ENCODE data around the gene IL1RAPL1. TPM values are rescaled to one million over a fixed set of nuclear protein-coding genes. Genes with fewer than 3 reads are reported as not detected.

IL1RAPL1 gene
- total RNA-seq, 1 donor from 2014 or later = 0.16 TPM

DNA sequence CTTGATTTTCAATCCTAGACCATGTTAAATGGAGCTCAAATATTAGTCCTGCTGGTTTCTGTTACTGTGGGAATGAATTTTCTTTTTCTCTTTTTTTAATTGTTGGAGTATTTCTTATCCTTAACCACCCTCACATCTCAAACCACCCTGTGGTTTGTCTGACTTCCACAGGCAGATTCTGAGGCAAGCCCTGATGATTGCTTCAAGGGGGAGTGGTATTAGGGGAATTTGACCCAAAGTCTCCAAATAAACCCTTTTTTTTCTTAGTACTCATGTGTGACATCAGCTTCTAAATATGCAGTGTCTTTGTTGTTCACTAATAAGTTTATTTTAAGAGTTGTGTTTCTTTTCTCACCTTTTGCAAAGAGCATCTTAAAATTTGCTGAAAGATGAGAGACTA, 810.3 kb downstream of the IL1RAPL1 start:
- H3K27me3 Mint-ChIP-seq (ENCODE audit: low read depth, unreplicated experiment) = no peaks in the 10 kb centered on the region
- TF ChIP-seq, protein P1, sequence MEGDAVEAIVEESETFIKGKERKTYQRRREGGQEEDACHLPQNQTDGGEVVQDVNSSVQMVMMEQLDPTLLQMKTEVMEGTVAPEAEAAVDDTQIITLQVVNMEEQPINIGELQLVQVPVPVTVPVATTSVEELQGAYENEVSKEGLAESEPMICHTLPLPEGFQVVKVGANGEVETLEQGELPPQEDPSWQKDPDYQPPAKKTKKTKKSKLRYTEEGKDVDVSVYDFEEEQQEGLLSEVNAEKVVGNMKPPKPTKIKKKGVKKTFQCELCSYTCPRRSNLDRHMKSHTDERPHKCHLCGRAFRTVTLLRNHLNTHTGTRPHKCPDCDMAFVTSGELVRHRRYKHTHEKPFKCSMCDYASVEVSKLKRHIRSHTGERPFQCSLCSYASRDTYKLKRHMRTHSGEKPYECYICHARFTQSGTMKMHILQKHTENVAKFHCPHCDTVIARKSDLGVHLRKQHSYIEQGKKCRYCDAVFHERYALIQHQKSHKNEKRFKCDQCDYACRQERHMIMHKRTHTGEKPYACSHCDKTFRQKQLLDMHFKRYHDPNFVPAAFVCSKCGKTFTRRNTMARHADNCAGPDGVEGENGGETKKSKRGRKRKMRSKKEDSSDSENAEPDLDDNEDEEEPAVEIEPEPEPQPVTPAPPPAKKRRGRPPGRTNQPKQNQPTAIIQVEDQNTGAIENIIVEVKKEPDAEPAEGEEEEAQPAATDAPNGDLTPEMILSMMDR (IDR thresholded peaks at IDR 0.05; ENCODE audit: insufficient read depth, low read depth, low read length) = no peak
- TF ChIP-seq EZH2 (IDR thresholded peaks at IDR 0.05; ENCODE audit: insufficient read depth, low read length) = no peak
- no peak overlapping the region for H3K27ac ChIP-seq (ENCODE audit: low read depth, low read length)
- DNase-seq (ENCODE audit: low read depth) = peak; percentile 85
- H3K9ac ChIP-seq (ENCODE audit: low read length) = no peak overlapping the region
- H3K4me2 ChIP-seq (ENCODE audit: low read length) = no peak overlapping the region
- no peaks in the 10 kb centered on the region for H3K79me2 ChIP-seq (ENCODE audit: insufficient read depth, low read length)
- no peak overlapping the region for H3K4me3 ChIP-seq (ENCODE audit: insufficient read depth, low read depth, low read length)
- H2AFZ ChIP-seq (ENCODE audit: low read depth, low read length) = no peak overlapping the region
- H3K4me1 ChIP-seq (ENCODE audit: insufficient read depth, low read length) = no peaks in the 10 kb centered on the region
- no peak overlapping the region for H3K4me3 Mint-ChIP-seq (ENCODE audit: unreplicated experiment)
- no peaks in the 10 kb centered on the region for H3K9me3 ChIP-seq (ENCODE audit: insufficient read depth, low read depth, low read length)
- peak overlapping the region; percentile 75 for H3K27ac Mint-ChIP-seq (ENCODE audit: unreplicated experiment)
- peaks cover 8% of the 10 kb centered on the region for H3K4me1 Mint-ChIP-seq (ENCODE audit: low read depth, unreplicated experiment)
- no peaks in the 10 kb centered on the region for H3K27me3 ChIP-seq (ENCODE audit: insufficient read depth, low read length)
- peaks cover 2% of the 10 kb centered on the region for H3K9me3 Mint-ChIP-seq (ENCODE audit: unreplicated experiment)
- no peaks in the 10 kb centered on the region for H3K36me3 ChIP-seq (ENCODE audit: insufficient read depth, low read length)
- FAIRE-seq = peak; percentile 5
- no peaks in the 10 kb centered on the region for H3K36me3 Mint-ChIP-seq (ENCODE audit: low read depth, unreplicated experiment)
- H4K20me1 ChIP-seq (ENCODE audit: insufficient read depth, low read length) = no peaks in the 10 kb centered on the region

DNA sequence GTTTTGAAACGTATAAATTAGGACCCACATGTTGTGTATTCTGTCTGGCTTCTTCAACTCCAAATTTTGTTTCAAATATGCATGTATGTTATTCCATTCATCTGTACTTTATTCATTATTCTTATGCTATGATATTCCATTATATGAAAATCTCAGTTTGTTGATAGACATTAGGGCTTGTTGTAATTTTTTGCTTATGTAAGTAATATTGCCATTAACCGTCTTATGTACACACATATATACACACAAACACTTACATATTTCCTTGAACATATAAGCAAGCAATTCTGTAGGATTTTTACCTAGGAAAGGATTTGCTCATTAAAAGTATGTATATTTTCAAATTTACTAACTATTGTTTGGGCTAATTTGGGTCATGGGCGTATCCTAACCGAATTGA, 820.1 kb downstream of the IL1RAPL1 start:
- no peaks in the 10 kb centered on the region for H3K4me1 ChIP-seq (ENCODE audit: insufficient read depth, low read length)
- H3K4me3 ChIP-seq (ENCODE audit: insufficient read depth, low read depth, low read length) = no peak overlapping the region
- no peaks in the 10 kb centered on the region for H3K36me3 ChIP-seq (ENCODE audit: insufficient read depth, low read length)
- H3K9me3 ChIP-seq (ENCODE audit: insufficient read depth, low read depth, low read length) = no peaks in the 10 kb centered on the region
- Mint-ChIP-seq H3K36me3 (ENCODE audit: low read depth, unreplicated experiment) (no peaks in the 10 kb centered on the region), H3K4me1 (ENCODE audit: low read depth, unreplicated experiment) (no peaks in the 10 kb centered on the region), H3K27me3 (ENCODE audit: low read depth, unreplicated experiment) (no peaks in the 10 kb centered on the region), H3K4me3 (ENCODE audit: unreplicated experiment) (no peak overlapping the region), H3K27ac (ENCODE audit: unreplicated experiment) (no peak overlapping the region), H3K9me3 (ENCODE audit: unreplicated experiment) (no peaks in the 10 kb centered on the region)
- TF ChIP-seq EZH2 (IDR thresholded peaks at IDR 0.05; ENCODE audit: insufficient read depth, low read length) = no peak
- TF ChIP-seq, protein P1 (IDR thresholded peaks at IDR 0.05; ENCODE audit: insufficient read depth, low read depth, low read length) = no peak
- H3K4me2 ChIP-seq (ENCODE audit: low read length) = no peak overlapping the region
- no peaks in the 10 kb centered on the region for H4K20me1 ChIP-seq (ENCODE audit: insufficient read depth, low read length)
- no peak for DNase-seq (ENCODE audit: low read depth)
- H3K79me2 ChIP-seq (ENCODE audit: insufficient read depth, low read length) = no peaks in the 10 kb centered on the region
- FAIRE-seq = no peak
- no peaks in the 10 kb centered on the region for H3K27me3 ChIP-seq (ENCODE audit: insufficient read depth, low read length)
- H3K9ac ChIP-seq (ENCODE audit: low read length) = no peak overlapping the region
- no peak overlapping the region for H3K27ac ChIP-seq (ENCODE audit: low read depth, low read length)
- H2AFZ ChIP-seq (ENCODE audit: low read depth, low read length) = no peak overlapping the region

- H3K36me3 Mint-ChIP-seq (ENCODE audit: low read depth, unreplicated experiment) = no peaks in the 10 kb centered on the region
- no peak overlapping the region for H3K27ac Mint-ChIP-seq (ENCODE audit: unreplicated experiment)
- Histone ChIP-seq H3K36me3 (ENCODE audit: insufficient read depth, low read length) (no peaks in the 10 kb centered on the region), H3K4me3 (ENCODE audit: insufficient read depth, low read depth, low read length) (no peak overlapping the region), H3K4me2 (ENCODE audit: low read length) (peak overlapping the region; percentile 8), H3K79me2 (ENCODE audit: insufficient read depth, low read length) (no peaks in the 10 kb centered on the region), H3K9ac (ENCODE audit: low read length) (no peak overlapping the region), H3K27me3 (ENCODE audit: insufficient read depth, low read length) (no peaks in the 10 kb centered on the region), H3K9me3 (ENCODE audit: insufficient read depth, low read depth, low read length) (no peaks in the 10 kb centered on the region), H3K4me1 (ENCODE audit: insufficient read depth, low read length) (peaks cover 4% of the 10 kb centered on the region), H2AFZ (ENCODE audit: low read depth, low read length) (no peak overlapping the region), H3K27ac (ENCODE audit: low read depth, low read length) (peak overlapping the region; percentile 50), H4K20me1 (ENCODE audit: insufficient read depth, low read length) (no peaks in the 10 kb centered on the region)
- peak; percentile 95 for FAIRE-seq
- H3K4me1 Mint-ChIP-seq (ENCODE audit: low read depth, unreplicated experiment) = no peaks in the 10 kb centered on the region
- TF ChIP-seq, protein P1 (IDR thresholded peaks at IDR 0.05; ENCODE audit: insufficient read depth, low read depth, low read length) = no peak
- TF ChIP-seq EZH2 (IDR thresholded peaks at IDR 0.05; ENCODE audit: insufficient read depth, low read length) = no peak
- peak; percentile 93 for DNase-seq (ENCODE audit: low read depth)
- H3K9me3 Mint-ChIP-seq (ENCODE audit: unreplicated experiment) = no peaks in the 10 kb centered on the region
- no peaks in the 10 kb centered on the region for H3K27me3 Mint-ChIP-seq (ENCODE audit: low read depth, unreplicated experiment)
- no peak overlapping the region for H3K4me3 Mint-ChIP-seq (ENCODE audit: unreplicated experiment)
Observed at GRCh38 chrX:29419774-29420553, 832.7 kb downstream of the IL1RAPL1 start.
